Neural progenitor cell (in vitro differentiated cells): ENCODE results near the gene LGALS14. TPM values are rescaled to one million over a fixed set of nuclear protein-coding genes. Genes with fewer than 3 reads are reported as not detected.
"Not testable (repeated sequence)": the region's sequence is repeated elsewhere in the genome, so short reads cannot be mapped to it uniquely, and the experiment has no call there.

Source experiments
- DNase-seq: peaks from one replicate; pipeline ENCODE4 v3.0.0-alpha.2; 2016; ENCODE audit warnings: low spot score
- H2AFZ ChIP-seq: fragments of 200-600 bp; sonication (generic); replicated peaks from 2 replicates; pipeline ENCODE4 v1.6.1; 2016; ENCODE audit warnings: antibody characterized with exemption
- H3F3A ChIP-seq: fragments of 200-600 bp; sonication (generic); 2 replicates; pipeline ENCODE4 v1.6.1; 2016; ENCODE audit warnings: antibody characterized with exemption, low read depth
- H3K27ac ChIP-seq: fragments of 200-600 bp; sonication (generic); 2 replicates; pipeline ENCODE4 v1.5.1; 2016; ENCODE audit warnings: mild to moderate bottlenecking
- H3K27me3 ChIP-seq: fragments of 200-600 bp; sonication (generic); 2 replicates; pipeline ENCODE4 v1.6.1; 2016; ENCODE audit warnings: mild to moderate bottlenecking, moderate library complexity
- H3K36me3 ChIP-seq: fragments of 200-600 bp; sonication (generic); 2 replicates; pipeline ENCODE4 v1.5.1; 2016
- H3K4me1 ChIP-seq: fragments of 200-600 bp; sonication (generic); 2 replicates; pipeline ENCODE4 v1.6.1; 2016; ENCODE audit warnings: mixed run types
- H3K4me2 ChIP-seq: fragments of 200-600 bp; sonication (generic); 2 replicates; pipeline ENCODE4 v1.6.1; 2016
- H3K4me3 ChIP-seq: fragments of 200-600 bp; sonication (generic); 2 replicates; pipeline ENCODE4 v1.5.1; 2016
- H3K79me2 ChIP-seq: fragments of 200-600 bp; sonication (generic); 2 replicates; pipeline ENCODE4 v1.6.1; 2016; ENCODE audit warnings: low read depth
- H3K9ac ChIP-seq: fragments of 200-600 bp; sonication (generic); 2 replicates; pipeline ENCODE4 v1.6.1; 2016
- H3K9me3 ChIP-seq: fragments of 200-600 bp; sonication (generic); 2 replicates; pipeline ENCODE4 v1.5.1; 2016; ENCODE audit warnings: low read depth
- H4K20me1 ChIP-seq: fragments of 200-600 bp; sonication (generic); 2 replicates; pipeline ENCODE4 v1.6.1; 2016; ENCODE audit warnings: low read depth
- H3K27ac Mint-ChIP-seq: 3 replicates; pipeline ENCODE4 v1.8.0; 2021; ENCODE audit warnings: mixed read lengths
- H3K27me3 Mint-ChIP-seq: 2 replicates; pipeline ENCODE4 v1.8.0; 2022; ENCODE audit warnings: low read depth, mild to moderate bottlenecking, inconsistent platforms, moderate library complexity, mixed read lengths; ENCODE audit not compliant: insufficient read depth
- H3K36me3 Mint-ChIP-seq: 3 replicates; pipeline ENCODE4 v1.8.0; 2021; ENCODE audit warnings: mixed read lengths
- H3K4me1 Mint-ChIP-seq: 3 replicates; pipeline ENCODE4 v1.8.0; 2021; ENCODE audit warnings: mixed read lengths
- H3K4me3 Mint-ChIP-seq: 3 replicates; pipeline ENCODE4 v1.8.0; 2021; ENCODE audit warnings: mild to moderate bottlenecking, moderate library complexity, mixed read lengths
- H3K9me3 Mint-ChIP-seq: 3 replicates; pipeline ENCODE4 v1.8.0; 2020; ENCODE audit warnings: mixed read lengths
- CTCF ChIP-seq: fragments of 200-600 bp; sonication (generic); IDR thresholded peaks from 2 replicates; pipeline ENCODE4 v1.5.1; 2017; ENCODE audit warnings: antibody characterized with exemption, mild to moderate bottlenecking
- EZH2 ChIP-seq: fragments of 200-600 bp; sonication (generic); IDR thresholded peaks from 2 replicates; pipeline ENCODE4 v1.6.1; 2017; ENCODE audit warnings: antibody characterized with exemption, mild to moderate bottlenecking, moderate library complexity
- EZH2phosphoT487 ChIP-seq: fragments of 200-600 bp; sonication (generic); IDR thresholded peaks from 2 replicates; pipeline ENCODE4 v1.6.1; 2017; ENCODE audit warnings: antibody characterized with exemption
- total RNA-seq: library from RNA; depleted of rRNA; stranded (reverse); fragments of >200 nt; gene quantifications from 2 replicates; pipeline ENCODE4 v1.2.3, GENCODE V29; 2015; ENCODE audit warnings: low replicate concordance

Gene LGALS14
- total RNA-seq, 1 donor from 2014 or later = not detected

GRCh38 chr19:39671739-39672363 lies 32.4 kb upstream of the LGALS14 start:
- H3K4me2 ChIP-seq = no peak overlapping the region
- H3K36me3 ChIP-seq = no peaks in the 10 kb centered on the region
- H4K20me1 ChIP-seq = no peaks in the 10 kb centered on the region
- H3K79me2 ChIP-seq = no peaks in the 10 kb centered on the region
- no peak overlapping the region for H3K9ac ChIP-seq
- H3K4me1 ChIP-seq = no peaks in the 10 kb centered on the region
- peak; percentile 78 for DNase-seq
- H3K4me3 ChIP-seq = no peak overlapping the region
- TF ChIP-seq EZH2 (no peak), EZH2phosphoT487 (no peak), CTCF (peak; percentile 73)
- Mint-ChIP-seq H3K36me3 (no peaks in the 10 kb centered on the region), H3K9me3 (peaks cover under 1% of the 10 kb centered on the region), H3K4me1 (no peaks in the 10 kb centered on the region), H3K4me3 (no peak overlapping the region), H3K27me3 (peaks cover 4% of the 10 kb centered on the region), H3K27ac (no peak overlapping the region)
- no peaks in the 10 kb centered on the region for H3F3A ChIP-seq
- peak overlapping the region; percentile 56 for H2AFZ ChIP-seq
- no peak overlapping the region for H3K27ac ChIP-seq
- no peaks in the 10 kb centered on the region for H3K9me3 ChIP-seq
- no peaks in the 10 kb centered on the region for H3K27me3 ChIP-seq

GRCh38 chr19:39672473-39672872 lies 31.8 kb upstream of the LGALS14 start:
- Histone ChIP-seq H3K27me3 (no peaks in the 10 kb centered on the region), H3K9me3 (no peaks in the 10 kb centered on the region), H2AFZ (no peak overlapping the region), H3K4me2 (no peak overlapping the region), H4K20me1 (no peaks in the 10 kb centered on the region), H3F3A (no peaks in the 10 kb centered on the region), H3K9ac (no peak overlapping the region), H3K4me1 (no peaks in the 10 kb centered on the region), H3K4me3 (no peak overlapping the region), H3K27ac (no peak overlapping the region), H3K79me2 (no peaks in the 10 kb centered on the region), H3K36me3 (no peaks in the 10 kb centered on the region)
- no peak for DNase-seq
- H3K4me3 Mint-ChIP-seq = no peak overlapping the region
- no peak for TF ChIP-seq CTCF
- no peak for TF ChIP-seq EZH2
- TF ChIP-seq EZH2phosphoT487 = no peak
- no peak overlapping the region for H3K27ac Mint-ChIP-seq
- no peaks in the 10 kb centered on the region for H3K9me3 Mint-ChIP-seq
- peaks cover 4% of the 10 kb centered on the region for H3K27me3 Mint-ChIP-seq
- no peaks in the 10 kb centered on the region for H3K4me1 Mint-ChIP-seq
- no peaks in the 10 kb centered on the region for H3K36me3 Mint-ChIP-seq

GRCh38 chr19:39673862-39674261 lies 30.4 kb upstream of the LGALS14 start:
- not testable (repeated sequence) for H3F3A ChIP-seq, H3K9me3 ChIP-seq, H3K27ac Mint-ChIP-seq, H3K27me3 ChIP-seq, H3K36me3 Mint-ChIP-seq, H3K4me1 Mint-ChIP-seq, H3K27me3 Mint-ChIP-seq, H4K20me1 ChIP-seq, H2AFZ ChIP-seq, H3K79me2 ChIP-seq, H3K4me3 Mint-ChIP-seq, H3K9ac ChIP-seq, H3K36me3 ChIP-seq, H3K9me3 Mint-ChIP-seq, DNase-seq, H3K4me3 ChIP-seq, H3K4me2 ChIP-seq, H3K27ac ChIP-seq, H3K4me1 ChIP-seq
- peak; percentile 26 for TF ChIP-seq CTCF
